ENCODE data around the gene HECTD4. TPM values are rescaled to one million over a fixed set of nuclear protein-coding genes. Genes with fewer than 3 reads are reported as not detected.

HECTD4 gene
- total RNA-seq, 1 experiment from 2014 or later = 54.5 TPM

DNA sequence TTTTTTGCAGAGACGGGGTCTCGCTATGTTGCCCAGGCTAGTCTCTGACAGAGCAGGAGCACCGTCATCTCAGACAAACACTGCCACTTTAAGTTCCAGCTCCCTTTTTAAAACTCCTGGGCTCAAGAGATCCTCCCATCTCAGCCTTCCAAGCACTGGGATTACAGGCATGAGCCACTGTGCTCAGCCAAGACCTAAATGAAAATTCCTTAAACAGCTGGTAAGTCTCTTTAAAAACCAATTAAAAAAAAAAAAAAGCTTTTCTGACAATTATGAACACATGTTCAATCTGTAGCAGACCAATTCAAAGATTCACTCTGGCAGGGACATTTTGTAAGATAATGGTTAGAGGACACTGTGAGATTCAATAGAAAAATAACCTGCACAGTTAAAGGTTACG is 77.8 kb downstream of the HECTD4 start:
- no peak overlapping the region for H3K27ac Mint-ChIP-seq (ENCODE audit: unreplicated experiment)
- H3K9me3 Mint-ChIP-seq (ENCODE audit: unreplicated experiment) = no peaks in the 10 kb centered on the region
- H3K36me3 ChIP-seq (ENCODE audit: control insufficient read depth, insufficient read depth, low read length) = no peaks in the 10 kb centered on the region; the same call in 1 of the 2 replicates
- H3K4me1 ChIP-seq = no peaks in the 10 kb centered on the region; the same call in 1 of the 2 replicates
- POLR2A ChIA-PET = no interaction called here
- DNase-seq = no peak
- CTCF ChIA-PET = no interaction called here
- H3K4me3 ChIP-seq (ENCODE audit: low read depth, low read length) = no peak overlapping the region
- H3K9me3 ChIP-seq = no peaks in the 10 kb centered on the region
- no peaks in the 10 kb centered on the region for H3K27me3 ChIP-seq (replicated peaks; ENCODE audit: control insufficient read depth, insufficient read depth, low read length)
- H3K4me3 Mint-ChIP-seq (ENCODE audit: unreplicated experiment) = no peak overlapping the region
- intact Hi-C loops (cut with micrococcal nuclease; ENCODE audit: unreplicated experiment) = no loop called here
- H3K36me3 Mint-ChIP-seq (ENCODE audit: insufficient read depth, unreplicated experiment) = peaks cover 28% of the 10 kb centered on the region
- H3K27me3 Mint-ChIP-seq (ENCODE audit: insufficient read depth, unreplicated experiment) = no peaks in the 10 kb centered on the region
- TF ChIP-seq, protein P1, sequence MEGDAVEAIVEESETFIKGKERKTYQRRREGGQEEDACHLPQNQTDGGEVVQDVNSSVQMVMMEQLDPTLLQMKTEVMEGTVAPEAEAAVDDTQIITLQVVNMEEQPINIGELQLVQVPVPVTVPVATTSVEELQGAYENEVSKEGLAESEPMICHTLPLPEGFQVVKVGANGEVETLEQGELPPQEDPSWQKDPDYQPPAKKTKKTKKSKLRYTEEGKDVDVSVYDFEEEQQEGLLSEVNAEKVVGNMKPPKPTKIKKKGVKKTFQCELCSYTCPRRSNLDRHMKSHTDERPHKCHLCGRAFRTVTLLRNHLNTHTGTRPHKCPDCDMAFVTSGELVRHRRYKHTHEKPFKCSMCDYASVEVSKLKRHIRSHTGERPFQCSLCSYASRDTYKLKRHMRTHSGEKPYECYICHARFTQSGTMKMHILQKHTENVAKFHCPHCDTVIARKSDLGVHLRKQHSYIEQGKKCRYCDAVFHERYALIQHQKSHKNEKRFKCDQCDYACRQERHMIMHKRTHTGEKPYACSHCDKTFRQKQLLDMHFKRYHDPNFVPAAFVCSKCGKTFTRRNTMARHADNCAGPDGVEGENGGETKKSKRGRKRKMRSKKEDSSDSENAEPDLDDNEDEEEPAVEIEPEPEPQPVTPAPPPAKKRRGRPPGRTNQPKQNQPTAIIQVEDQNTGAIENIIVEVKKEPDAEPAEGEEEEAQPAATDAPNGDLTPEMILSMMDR (IDR thresholded peaks at IDR 0.05; ENCODE audit: insufficient read depth in 1 of 2, low read depth in 1 of 2, low read length in 1 of 2, severe bottlenecking in 1 of 2, unreplicated experiment in 1 of 2) = no peak
- no peaks in the 10 kb centered on the region for H3K4me1 Mint-ChIP-seq (ENCODE audit: low read depth, unreplicated experiment)
- no TSS peak for BruUV-seq (replicated peaks)

DNA sequence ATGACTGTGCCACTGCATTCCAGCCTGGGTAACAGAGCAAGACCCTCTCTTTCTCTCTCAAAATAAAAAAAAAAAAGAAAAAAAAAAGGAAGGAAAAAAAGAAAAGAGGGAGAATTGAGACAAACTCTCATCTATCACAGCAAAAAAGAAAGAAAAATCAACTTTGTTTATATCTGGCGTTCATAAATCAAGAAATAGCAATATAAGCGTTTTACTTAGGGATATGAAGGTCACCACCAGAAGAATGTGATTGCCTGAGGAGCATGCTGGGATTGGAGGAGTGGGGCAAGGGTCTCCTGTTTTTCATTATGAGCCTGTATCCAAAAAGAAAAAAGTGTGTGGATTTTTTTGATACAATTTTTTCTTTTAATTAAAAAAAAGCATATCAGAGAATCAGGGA is 78.4 kb downstream of the HECTD4 start:
- Mint-ChIP-seq H3K4me3 (ENCODE audit: unreplicated experiment) (no peak overlapping the region), H3K27me3 (ENCODE audit: insufficient read depth, unreplicated experiment) (no peaks in the 10 kb centered on the region), H3K36me3 (ENCODE audit: insufficient read depth, unreplicated experiment) (peaks cover 28% of the 10 kb centered on the region), H3K9me3 (ENCODE audit: unreplicated experiment) (no peaks in the 10 kb centered on the region), H3K4me1 (ENCODE audit: low read depth, unreplicated experiment) (no peaks in the 10 kb centered on the region), H3K27ac (ENCODE audit: unreplicated experiment) (no peak overlapping the region)
- no TSS peak for BruUV-seq (replicated peaks)
- ChIA-PET POLR2A (no interaction called here), CTCF (no interaction called here)
- DNase-seq = no peak
- Histone ChIP-seq H3K36me3 (ENCODE audit: control insufficient read depth, insufficient read depth, low read length) (no peaks in the 10 kb centered on the region; the same call in 1 of the 2 replicates), H3K9me3 (no peaks in the 10 kb centered on the region), H3K4me3 (ENCODE audit: low read depth, low read length) (no peak overlapping the region), H3K27me3 (replicated peaks; ENCODE audit: control insufficient read depth, insufficient read depth, low read length) (no peaks in the 10 kb centered on the region), H3K4me1 (no peaks in the 10 kb centered on the region; the same call in 1 of the 2 replicates)
- TF ChIP-seq, protein P1 (IDR thresholded peaks at IDR 0.05; ENCODE audit: insufficient read depth in 1 of 2, low read depth in 1 of 2, low read length in 1 of 2, severe bottlenecking in 1 of 2, unreplicated experiment in 1 of 2) = no peak
- intact Hi-C loops (cut with micrococcal nuclease; ENCODE audit: unreplicated experiment) = no loop called here

DNA sequence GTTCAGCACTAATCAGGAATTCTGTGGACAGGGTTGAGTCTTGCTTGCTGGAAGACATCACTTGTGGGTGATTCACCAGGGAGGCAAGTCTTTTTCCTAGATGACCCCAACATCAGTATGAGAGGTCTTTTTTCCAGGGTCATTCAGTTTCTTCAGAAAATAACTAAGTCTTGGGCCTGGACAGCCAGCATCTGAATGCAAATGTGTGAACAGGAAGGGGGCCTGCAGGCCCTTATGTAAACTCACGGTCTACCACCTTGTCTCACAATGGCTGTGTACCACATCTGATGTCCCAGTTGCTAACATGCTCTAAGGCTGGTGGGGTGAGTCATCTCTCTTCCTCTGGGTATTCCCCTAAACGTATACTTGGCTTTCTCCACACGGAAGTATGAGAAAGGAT is 79.2 kb downstream of the HECTD4 start:
- H3K4me3 Mint-ChIP-seq (ENCODE audit: unreplicated experiment) = no peak overlapping the region
- Histone ChIP-seq H3K4me3 (ENCODE audit: low read depth, low read length) (no peak overlapping the region), H3K36me3 (ENCODE audit: control insufficient read depth, insufficient read depth, low read length) (no peaks in the 10 kb centered on the region; the same call in 1 of the 2 replicates), H3K27me3 (replicated peaks; ENCODE audit: control insufficient read depth, insufficient read depth, low read length) (no peaks in the 10 kb centered on the region), H3K4me1 (no peaks in the 10 kb centered on the region; the same call in 1 of the 2 replicates), H3K9me3 (no peaks in the 10 kb centered on the region)
- H3K27ac Mint-ChIP-seq (ENCODE audit: unreplicated experiment) = no peak overlapping the region
- no peaks in the 10 kb centered on the region for H3K27me3 Mint-ChIP-seq (ENCODE audit: insufficient read depth, unreplicated experiment)
- no peak for DNase-seq
- TF ChIP-seq, protein P1 (IDR thresholded peaks at IDR 0.05; ENCODE audit: insufficient read depth in 1 of 2, low read depth in 1 of 2, low read length in 1 of 2, severe bottlenecking in 1 of 2, unreplicated experiment in 1 of 2) = no peak
- POLR2A ChIA-PET = no interaction called here
- intact Hi-C loops (cut with micrococcal nuclease; ENCODE audit: unreplicated experiment) = no loop called here
- BruUV-seq (replicated peaks) = no TSS peak
- CTCF ChIA-PET = no interaction called here
- peaks cover 28% of the 10 kb centered on the region for H3K36me3 Mint-ChIP-seq (ENCODE audit: insufficient read depth, unreplicated experiment)
- no peaks in the 10 kb centered on the region for H3K4me1 Mint-ChIP-seq (ENCODE audit: low read depth, unreplicated experiment)
- no peaks in the 10 kb centered on the region for H3K9me3 Mint-ChIP-seq (ENCODE audit: unreplicated experiment)

Data from Caco-2 (cell line).